Endothelial cell of umbilical vein (primary cell): ENCODE measurements around the gene EMD.

Experiments used
- JUN ChIP-seq: IDR thresholded peaks from 2 replicates; pipeline ENCODE4 v1.6.1; 2011; ENCODE audit warnings: borderline replicate concordance, low read depth; ENCODE audit not compliant: insufficient read length, insufficient read depth
- POLR2A ChIP-seq: IDR thresholded peaks from 2 replicates; pipeline ENCODE4 v1.6.1; 2012; ENCODE audit warnings: low read depth, mild to moderate bottlenecking, control low read depth, low read length
- TF ChIP-seq, protein P1 (sequence below), 2 donors: IDR thresholded peaks; 1 replicate in 1 of 2; 2 replicates in 1 of 2; pipeline ENCODE4 v1.5.1; 2011; ENCODE audit warnings: low read length in 2 of 2, mild to moderate bottlenecking in 2 of 2, moderate library complexity in 2 of 2, control low read depth in 1 of 2, inconsistent platforms in 1 of 2, low read depth in 1 of 2; ENCODE audit not compliant: insufficient read depth in 1 of 2; ENCODE audit errors: extremely low read depth in 1 of 2
- TF ChIP-seq, protein P2 (sequence below): IDR thresholded peaks from 2 replicates; pipeline ENCODE4 v1.6.1; 2011; ENCODE audit not compliant: insufficient read depth, insufficient read length

DNA sequence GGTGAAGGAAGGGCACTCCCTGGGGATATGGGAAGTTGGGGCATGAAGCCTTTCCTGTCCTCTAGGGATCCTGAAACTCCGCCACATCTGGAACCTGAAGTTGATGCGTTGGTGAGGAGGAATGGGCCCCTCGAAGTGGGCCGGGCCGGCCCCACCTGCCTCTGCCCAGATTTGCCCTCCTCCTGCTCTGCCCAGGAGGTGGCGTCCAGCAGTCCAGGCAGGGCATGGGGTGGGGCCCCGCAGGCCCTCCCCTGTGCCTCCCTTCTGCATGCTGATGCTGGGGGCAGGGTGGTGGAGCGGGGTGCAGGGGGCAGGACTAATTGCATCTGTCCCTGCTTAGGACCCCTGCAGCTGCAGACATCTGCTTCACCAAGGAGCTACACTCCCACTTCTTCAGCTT is 34.0 kb downstream of the EMD start:
- TF ChIP-seq, protein P1, sequence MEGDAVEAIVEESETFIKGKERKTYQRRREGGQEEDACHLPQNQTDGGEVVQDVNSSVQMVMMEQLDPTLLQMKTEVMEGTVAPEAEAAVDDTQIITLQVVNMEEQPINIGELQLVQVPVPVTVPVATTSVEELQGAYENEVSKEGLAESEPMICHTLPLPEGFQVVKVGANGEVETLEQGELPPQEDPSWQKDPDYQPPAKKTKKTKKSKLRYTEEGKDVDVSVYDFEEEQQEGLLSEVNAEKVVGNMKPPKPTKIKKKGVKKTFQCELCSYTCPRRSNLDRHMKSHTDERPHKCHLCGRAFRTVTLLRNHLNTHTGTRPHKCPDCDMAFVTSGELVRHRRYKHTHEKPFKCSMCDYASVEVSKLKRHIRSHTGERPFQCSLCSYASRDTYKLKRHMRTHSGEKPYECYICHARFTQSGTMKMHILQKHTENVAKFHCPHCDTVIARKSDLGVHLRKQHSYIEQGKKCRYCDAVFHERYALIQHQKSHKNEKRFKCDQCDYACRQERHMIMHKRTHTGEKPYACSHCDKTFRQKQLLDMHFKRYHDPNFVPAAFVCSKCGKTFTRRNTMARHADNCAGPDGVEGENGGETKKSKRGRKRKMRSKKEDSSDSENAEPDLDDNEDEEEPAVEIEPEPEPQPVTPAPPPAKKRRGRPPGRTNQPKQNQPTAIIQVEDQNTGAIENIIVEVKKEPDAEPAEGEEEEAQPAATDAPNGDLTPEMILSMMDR (IDR thresholded peaks at IDR 0.05; ENCODE audit: extremely low read depth in 1 of 2, insufficient read depth in 1 of 2, low read depth in 1 of 2, low read length in 2 of 2) = no peak
- TF ChIP-seq JUN (no peak), POLR2A (no peak)
- TF ChIP-seq, protein P2, sequence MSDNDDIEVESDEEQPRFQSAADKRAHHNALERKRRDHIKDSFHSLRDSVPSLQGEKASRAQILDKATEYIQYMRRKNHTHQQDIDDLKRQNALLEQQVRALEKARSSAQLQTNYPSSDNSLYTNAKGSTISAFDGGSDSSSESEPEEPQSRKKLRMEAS = no peak
